HG03565 (cell line): ENCODE results near the gene C10orf143.
"Not testable (repeated sequence)": the region's sequence is repeated elsewhere in the genome, so short reads cannot be mapped to it uniquely, and the experiment has no call there.

Experiments used
- ATAC-seq: cut with Tn5 transposase; IDR thresholded peaks from one replicate; pipeline ENCODE4 v1.9.1; 2021; ENCODE audit warnings: mild to moderate bottlenecking, moderate library complexity; ENCODE audit not compliant: unreplicated experiment

C10orf143 gene

DNA sequence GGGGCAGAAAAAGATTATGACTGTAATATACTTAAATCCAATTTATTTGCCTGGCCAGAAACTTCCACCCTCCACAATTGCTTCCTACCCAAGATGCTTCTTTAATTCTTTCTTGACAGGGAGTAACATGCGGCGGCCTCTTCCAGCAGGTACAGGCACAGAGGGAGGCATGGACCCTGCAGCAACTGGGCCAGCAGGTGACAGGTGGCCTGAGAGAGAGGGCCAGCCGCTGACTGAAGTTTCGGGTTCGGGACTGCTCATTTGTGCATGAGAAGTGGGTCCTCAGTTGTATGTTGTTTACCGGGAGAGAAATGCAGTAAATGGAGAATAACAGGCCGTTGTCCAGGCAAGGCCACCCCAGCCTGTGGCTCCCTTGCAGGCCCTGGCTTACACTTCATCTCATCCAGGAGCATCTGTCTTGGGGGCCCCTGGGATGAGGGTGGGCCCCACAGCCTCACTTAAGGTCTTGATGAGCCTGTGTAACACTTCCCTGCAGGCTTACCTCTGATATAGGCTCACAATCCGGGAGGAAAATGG lies 72.5 kb downstream of the C10orf143 start:
- ATAC-seq: no peak

- ATAC-seq: no peak
These were observed 73.4 kb downstream of the C10orf143 start for GRCh38 chr10:130037169-130037661.

- ATAC-seq: no peak
These were observed 74.1 kb downstream of the C10orf143 start for GRCh38 chr10:130036296-130037065.

DNA sequence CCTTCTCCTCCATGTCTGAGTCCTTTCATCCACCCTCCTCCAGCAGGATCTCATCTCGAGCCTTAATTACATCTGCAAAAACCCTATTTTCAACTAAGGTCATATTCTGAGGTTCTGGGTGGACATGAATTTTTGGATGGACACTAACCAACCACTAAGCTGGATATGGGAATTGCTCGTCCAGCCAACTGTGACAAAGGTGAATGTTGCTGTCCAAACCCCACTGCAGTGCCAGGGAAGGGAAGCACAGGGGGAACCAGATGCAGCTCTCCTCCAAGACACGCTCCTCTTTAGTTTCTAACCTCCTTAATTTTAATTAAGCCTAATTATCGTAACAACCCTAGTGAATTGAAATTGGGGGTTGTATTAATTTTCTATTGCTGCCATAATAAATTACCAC lies 81.4 kb downstream of the C10orf143 start:
- no peak for ATAC-seq

DNA sequence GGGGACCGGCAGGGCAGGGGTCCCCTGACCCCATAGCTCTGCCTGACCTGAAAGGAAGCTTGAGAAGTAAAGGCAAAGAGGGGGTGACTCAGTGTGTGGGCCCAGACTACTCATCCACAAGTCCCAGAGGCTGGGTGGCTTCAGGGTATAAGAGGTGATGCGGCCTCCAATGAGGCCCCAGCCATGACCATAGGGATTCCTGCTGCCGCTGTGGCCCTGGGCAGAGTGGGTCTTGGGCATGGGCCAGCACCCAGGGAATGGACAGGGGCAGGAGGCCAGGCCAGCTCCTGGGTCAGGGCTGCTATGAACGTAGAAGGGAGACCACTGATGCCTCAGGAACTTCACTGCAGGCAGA lies 82.2 kb downstream of the C10orf143 start:
- no peak for ATAC-seq

GRCh38 chr10:130027716-130028464 lies 82.7 kb downstream of the C10orf143 start:
- ATAC-seq: no peak

DNA sequence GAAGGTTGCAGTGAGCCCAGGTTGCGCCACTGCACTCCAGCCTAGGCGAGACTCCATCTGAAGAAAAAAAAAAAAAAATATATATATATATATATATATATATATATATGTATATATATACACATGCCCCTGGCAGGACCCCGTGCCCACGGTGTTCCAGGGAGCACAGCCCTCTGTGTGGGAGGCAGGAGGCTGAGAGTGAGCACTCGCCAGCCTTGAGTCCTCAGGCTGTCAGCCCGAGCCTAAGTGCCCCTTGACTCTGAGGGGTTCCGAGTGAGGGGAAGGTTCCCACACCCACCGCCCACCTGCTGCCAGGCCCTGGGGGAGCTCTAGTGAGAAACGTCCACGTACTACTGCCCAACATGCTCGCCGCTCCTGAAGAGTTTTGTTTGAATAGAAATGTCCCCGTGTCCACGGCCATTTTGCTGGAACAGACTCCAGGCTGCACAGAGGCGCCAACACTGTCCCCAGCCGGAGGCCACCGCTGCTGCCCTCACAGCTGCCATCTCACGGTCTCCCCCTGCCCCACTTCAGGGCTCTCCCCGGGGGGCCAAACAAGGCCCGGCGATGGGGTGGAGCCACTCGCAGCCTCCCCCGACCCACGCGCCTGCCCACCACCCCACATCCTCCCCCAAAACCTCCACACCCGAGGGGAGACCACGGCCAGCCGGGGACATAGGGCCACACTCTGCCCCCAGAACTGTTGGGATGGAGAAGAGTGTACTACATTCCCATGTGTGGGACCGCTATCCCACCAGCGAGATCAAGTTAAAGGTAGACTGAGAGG lies 83.8 kb downstream of the C10orf143 start:
- no peak for ATAC-seq

- ATAC-seq: no peak
These were observed 84.7 kb downstream of the C10orf143 start for GRCh38 chr10:130025811-130026485.

DNA sequence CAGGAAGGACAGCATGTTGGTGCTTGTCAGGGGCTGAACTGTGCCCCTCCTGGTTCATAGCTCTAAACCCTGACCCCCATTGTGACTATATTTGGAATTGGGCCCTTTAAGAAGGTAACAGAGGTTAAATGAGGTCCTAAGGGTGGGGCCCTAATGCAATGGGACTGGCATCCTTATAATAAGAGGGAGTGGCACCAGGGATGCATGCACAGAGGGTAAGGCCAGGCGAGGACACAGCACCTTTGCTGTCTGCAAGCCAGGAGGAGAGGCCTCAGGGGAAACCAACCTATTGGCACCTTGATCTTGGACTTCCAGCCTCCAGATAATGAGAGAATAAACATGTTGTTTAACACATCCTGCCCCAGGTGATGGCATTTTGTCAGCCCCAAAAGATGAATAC lies 85.3 kb downstream of the C10orf143 start:
- ATAC-seq: no peak

DNA sequence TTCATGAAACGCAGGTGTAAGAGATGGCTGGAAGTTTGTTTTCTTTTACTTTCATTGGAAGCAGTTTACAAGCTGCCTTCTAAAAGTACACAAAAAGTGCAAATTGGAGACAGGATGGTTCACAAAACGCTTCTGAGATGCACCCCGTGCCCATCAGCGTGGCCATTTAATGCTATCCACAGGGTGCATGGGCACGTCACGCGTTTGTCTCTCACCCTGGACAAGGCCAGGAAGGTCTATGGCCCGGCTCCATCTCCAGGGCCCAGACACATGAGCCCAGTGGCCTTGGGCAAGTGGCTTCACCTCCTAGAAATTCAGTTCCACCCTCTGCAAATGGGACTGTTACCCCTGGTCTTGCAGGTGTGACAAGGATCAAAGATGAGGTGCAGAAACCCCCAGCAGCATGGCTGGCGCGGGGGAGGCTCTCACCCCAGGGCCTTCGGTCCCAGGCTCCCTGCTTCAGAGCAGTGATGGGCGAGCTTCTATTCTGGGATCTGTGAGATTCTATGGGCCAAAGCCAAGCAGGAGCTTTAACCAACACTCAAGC lies 85.8 kb downstream of the C10orf143 start:
- no peak for ATAC-seq

DNA sequence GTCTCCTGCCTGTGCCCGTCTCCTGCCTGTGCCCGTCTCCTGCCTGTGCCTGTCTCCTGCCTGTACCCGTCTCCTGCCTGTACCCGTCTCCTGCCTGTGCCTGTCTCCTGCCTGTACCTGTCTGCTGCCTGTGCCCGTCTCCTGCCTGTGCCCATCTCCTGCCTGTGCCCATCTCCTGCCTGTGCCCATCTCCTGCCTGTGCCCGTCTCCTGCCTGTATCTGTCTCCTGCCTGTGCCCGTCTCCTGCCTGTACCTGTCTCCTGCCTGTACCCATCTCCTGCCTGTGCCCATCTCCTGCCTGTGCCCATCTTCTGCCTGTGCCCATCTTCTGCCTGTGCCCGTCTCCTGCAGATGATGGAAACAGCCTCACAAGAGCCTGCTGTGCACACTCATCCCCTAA lies 86.3 kb downstream of the C10orf143 start:
- not testable (repeated sequence) for ATAC-seq

GRCh38 chr10:130023454-130024230 lies 87.0 kb downstream of the C10orf143 start:
- no peak for ATAC-seq

DNA sequence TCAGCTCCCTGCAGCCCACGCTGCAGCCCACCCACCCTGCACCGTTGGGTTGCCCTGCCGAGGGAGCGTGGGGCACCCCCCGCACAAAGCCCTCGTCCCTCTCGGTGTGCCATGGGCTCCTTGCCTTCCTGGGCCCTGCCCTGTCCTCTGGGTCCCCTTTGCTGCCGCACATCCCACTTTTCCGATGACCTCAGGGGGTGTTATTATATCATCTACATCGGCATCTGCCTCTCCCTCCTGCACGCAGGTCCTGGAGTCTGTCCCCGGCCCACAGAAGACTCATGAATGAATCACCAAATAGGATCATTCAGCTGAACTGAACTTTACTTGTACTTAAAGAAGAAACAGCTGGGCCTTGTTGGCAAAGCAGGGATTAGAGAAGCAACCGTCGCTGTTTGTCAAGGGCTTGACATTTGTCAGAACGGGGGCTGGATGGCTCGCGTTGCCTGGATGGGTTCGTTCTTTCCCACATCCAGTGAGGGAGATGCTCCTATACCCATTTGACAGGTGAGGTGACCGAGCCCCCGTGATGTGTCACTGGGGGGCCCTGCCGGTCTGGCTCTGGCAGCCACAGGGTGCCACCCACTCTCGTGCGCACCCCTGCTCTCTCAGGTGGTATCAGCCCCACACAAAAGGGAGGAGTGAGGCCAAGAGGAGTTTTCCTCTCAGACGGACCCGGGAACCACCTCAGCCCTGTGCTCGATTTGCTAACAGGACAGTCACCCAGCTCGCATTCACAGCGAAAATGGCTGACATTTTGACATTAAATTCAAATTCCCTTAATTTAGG lies 87.9 kb downstream of the C10orf143 start:
- ATAC-seq: no peak

DNA sequence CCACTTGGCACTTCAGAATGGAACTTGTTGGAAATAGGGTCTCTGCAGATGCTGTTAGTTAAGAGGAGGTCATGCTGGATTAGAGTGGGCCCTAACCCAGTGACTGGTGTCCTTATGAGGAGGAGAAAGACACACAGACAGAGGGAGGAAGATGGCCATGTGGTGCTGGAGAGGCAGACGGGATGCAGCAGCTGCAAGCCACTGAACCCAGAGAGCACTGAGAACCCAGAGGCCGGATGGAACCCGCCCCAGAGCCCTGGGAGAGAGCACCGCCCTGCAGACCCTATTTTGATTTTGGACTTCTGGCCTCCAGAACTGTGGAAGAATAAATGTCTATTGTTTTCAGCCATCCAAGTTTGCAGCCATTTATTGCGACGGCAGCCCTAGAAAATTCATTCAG lies 88.5 kb downstream of the C10orf143 start:
- ATAC-seq: no peak

DNA sequence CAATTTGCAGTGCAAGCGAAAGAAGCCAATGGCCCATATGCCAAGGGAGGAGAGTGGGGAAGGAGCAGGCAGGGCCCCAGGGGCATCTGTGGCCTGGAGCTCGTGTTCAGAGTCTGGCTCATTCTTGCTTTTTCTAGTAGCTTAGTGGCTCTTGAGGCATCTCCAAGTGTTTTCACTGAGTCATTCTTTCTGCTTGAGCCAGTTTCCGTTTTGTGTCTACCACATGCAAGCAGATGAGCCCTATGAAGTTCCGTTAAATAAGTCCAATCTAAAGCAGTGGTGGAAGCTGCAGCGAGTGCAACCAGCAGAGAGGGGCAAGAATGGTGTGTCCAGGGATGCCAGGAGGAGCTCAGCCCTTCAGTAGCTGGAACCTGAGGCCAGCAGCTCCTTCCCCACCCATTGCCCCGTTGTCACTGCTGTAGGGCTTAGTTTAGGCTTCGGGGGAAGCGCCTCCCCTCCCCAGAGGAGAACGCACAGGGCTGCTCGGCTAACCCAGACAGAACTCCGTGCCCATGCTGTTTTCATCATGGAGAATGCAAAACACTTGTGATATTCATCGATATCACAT lies 89.2 kb downstream of the C10orf143 start:
- no peak for ATAC-seq

DNA sequence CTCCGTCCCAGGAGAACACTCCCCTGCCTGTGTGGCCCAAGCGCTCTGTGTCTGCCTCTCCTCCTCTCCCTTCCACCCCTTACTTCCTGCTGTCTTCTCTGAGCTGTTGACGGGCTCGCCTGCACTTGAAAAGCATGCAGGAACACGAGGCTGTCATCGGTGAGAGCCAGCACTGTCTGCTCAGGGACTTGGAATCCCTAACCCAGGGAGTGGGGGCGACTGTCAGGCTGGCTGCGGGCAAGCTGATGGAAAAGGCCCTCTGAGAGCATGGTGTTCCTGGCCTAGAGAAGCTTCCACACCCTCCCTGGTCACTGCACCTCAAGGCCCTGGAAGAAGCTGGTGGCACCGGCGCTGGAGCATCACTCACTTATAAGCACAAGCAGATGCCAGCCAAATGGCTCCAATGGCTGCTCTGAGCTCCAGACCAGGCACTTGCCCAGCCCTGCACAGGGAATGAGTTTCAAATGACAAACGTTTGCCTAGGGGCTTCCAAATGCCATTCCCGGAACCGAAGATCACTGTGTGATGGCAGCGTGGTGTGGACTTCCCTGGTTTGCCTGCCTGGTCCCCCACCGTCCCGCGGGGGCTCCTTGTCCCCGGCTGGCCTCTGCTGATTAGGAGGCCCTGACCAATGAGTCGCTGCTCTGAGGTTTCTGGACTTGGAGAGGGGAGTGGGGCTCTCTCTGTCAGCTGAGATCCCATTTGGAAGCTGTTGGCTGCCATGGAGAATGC lies 89.8 kb downstream of the C10orf143 start:
- no peak for ATAC-seq

- ATAC-seq: no peak
These were observed 91.9 kb downstream of the C10orf143 start for GRCh38 chr10:130018730-130019185.

GRCh38 chr10:130018265-130018664 lies 92.4 kb downstream of the C10orf143 start:
- no peak for ATAC-seq
